ENCODE data around the gene DCDC2C.

DNA sequence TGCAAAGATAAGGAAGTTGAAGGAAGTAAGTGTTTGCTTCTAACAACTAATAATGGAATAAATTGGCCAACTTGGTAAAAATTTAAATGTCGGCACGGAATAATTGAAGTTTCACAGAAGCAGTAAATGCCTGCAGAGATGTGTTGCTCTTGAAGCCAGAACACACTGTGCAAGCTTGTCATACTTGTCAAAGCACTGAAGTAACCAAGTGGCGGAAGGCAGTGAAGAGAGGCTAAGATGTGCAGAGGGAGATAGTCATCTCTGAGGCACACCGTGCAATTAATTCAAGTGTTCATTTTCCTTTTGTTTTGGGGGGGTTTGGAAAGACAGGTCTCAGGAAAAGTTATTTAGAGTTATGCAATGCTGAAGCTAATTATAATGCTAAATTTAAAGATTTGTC is 5.2 kb downstream of the DCDC2C start:
- TF ChIP-seq POLR2A (IDR thresholded peaks at IDR 0.05) = no peak
- TF ChIP-seq, protein P1, sequence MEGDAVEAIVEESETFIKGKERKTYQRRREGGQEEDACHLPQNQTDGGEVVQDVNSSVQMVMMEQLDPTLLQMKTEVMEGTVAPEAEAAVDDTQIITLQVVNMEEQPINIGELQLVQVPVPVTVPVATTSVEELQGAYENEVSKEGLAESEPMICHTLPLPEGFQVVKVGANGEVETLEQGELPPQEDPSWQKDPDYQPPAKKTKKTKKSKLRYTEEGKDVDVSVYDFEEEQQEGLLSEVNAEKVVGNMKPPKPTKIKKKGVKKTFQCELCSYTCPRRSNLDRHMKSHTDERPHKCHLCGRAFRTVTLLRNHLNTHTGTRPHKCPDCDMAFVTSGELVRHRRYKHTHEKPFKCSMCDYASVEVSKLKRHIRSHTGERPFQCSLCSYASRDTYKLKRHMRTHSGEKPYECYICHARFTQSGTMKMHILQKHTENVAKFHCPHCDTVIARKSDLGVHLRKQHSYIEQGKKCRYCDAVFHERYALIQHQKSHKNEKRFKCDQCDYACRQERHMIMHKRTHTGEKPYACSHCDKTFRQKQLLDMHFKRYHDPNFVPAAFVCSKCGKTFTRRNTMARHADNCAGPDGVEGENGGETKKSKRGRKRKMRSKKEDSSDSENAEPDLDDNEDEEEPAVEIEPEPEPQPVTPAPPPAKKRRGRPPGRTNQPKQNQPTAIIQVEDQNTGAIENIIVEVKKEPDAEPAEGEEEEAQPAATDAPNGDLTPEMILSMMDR (IDR thresholded peaks at IDR 0.05) = no peak

Data from uterus (tissue), 2 donors.